H1 (cell line): ENCODE results near the gene DLG5. TPM values are rescaled to one million over a fixed set of nuclear protein-coding genes. Genes with fewer than 3 reads are reported as not detected.

Source experiments
- CTCF ChIP-seq, 3 experiments: IDR thresholded peaks; 1 replicate in 2 of 3; 2 replicates in 1 of 3; pipeline versions ENCODE4 v1.5.1 to v1.6.1; 2011; ENCODE audit warnings: low read length in 3 of 3, mild to moderate bottlenecking in 3 of 3, inconsistent platforms in 2 of 3, low read depth in 1 of 3, moderate library complexity in 1 of 3; ENCODE audit not compliant: insufficient read depth in 1 of 3; ENCODE audit errors: control extremely low read depth in 1 of 3
- GABPA ChIP-seq: IDR thresholded peaks from 2 replicates; pipeline ENCODE4 v1.6.1; 2011; ENCODE audit warnings: mild to moderate bottlenecking, low read length, moderate library complexity, borderline replicate concordance; ENCODE audit not compliant: insufficient read depth
- SP1 ChIP-seq: IDR thresholded peaks from 2 replicates; pipeline ENCODE4 v1.6.1; 2011; ENCODE audit warnings: low read depth, low read length
- TEAD4 ChIP-seq: IDR thresholded peaks from 2 replicates; pipeline ENCODE4 v1.6.1; 2012; ENCODE audit warnings: low read depth, low read length, inconsistent platforms, mixed read lengths
- USF2 ChIP-seq: IDR thresholded peaks from 2 replicates; pipeline ENCODE4 v1.6.1; 2011; ENCODE audit warnings: low read length, improper control_type of control experiment
- polyA plus RNA-seq, 7 experiments: library from polyadenylated mRNA; depleted of rRNA in 3 of 7; stranded (reverse) in 5 of 7; unstranded in 2 of 7; fragments of >200 nt in 5 of 7; fragments of 200-250 nt in 2 of 7; gene quantifications; 1 replicate in 5 of 7; 2 replicates in 1 of 7; 4 replicates in 1 of 7; pipeline versions ENCODE4 v1.2.1 to v1.2.3, GENCODE V29; 2011 to 2013; ENCODE audit warnings: missing spikeins in 2 of 7, mixed read lengths in 2 of 7
- total RNA-seq: library from RNA; stranded (reverse); fragmentation: NEBNext Ultra II Directional; extraction: Animal tissue kit (Norgen Biotek cat#: 25700); gene quantifications from 2 replicates; pipeline ENCODE4 v1.2.1, GENCODE V29; 2021

The DLG5 gene
- total and polyA plus RNA-seq, 2 of the 8 experiments (the other 6 are each of a cell fraction or from before 2014, with no cell fraction given): 15.6 to 71.4 TPM

- TF ChIP-seq GABPA (no peak), SP1 (no peak), USF2 (no peak), TEAD4 (no peak), CTCF (IDR thresholded peaks at IDR 0.05; ENCODE audit: control extremely low read depth in 1 of 3, insufficient read depth in 1 of 3, low read depth in 1 of 3, low read length in 3 of 3) (no peak)
These were observed 19.5 kb upstream of the DLG5 start (continued) for GRCh38 chr10:77946084-77946483.
